Measurements from ENCODE around the gene CORO6. TPM values are rescaled to one million over a fixed set of nuclear protein-coding genes. Genes with fewer than 3 reads are reported as not detected.
A peak's percentile ranks its signal among the peaks of the same experiment; 100 is the strongest.

CORO6 gene
- polyA plus RNA-seq, 4 donors, result 0.67 to 7.3 (median 1.1) TPM

- H3K27ac ChIP-seq (ENCODE audit: low read depth in 1 of 3, low read length in 2 of 3), result no peak overlapping the region
- peaks cover 3 to 41% (median 6%) of the 10 kb centered on the region in 3 donors for H3K4me1 ChIP-seq (ENCODE audit: control insufficient read depth in 3 of 3, insufficient read depth in 2 of 3, low read depth in 1 of 3, low read length in 2 of 3)
- H3K36me3 ChIP-seq (ENCODE audit: control insufficient read depth in 3 of 3, insufficient read depth in 2 of 3, low read depth in 1 of 3, low read length in 3 of 3), result no peaks in the 10 kb centered on the region
- H3K27me3 ChIP-seq (ENCODE audit: control insufficient read depth in 3 of 3, insufficient read depth in 3 of 3, low read length in 3 of 3), result peaks cover 0 to 96% (median 0%) of the 10 kb centered on the region in 3 donors
- FAIRE-seq (no peak), DNase-seq (no peak)
- H3K9me3 ChIP-seq (ENCODE audit: control insufficient read depth in 2 of 2, insufficient read depth in 1 of 2, low read depth in 1 of 2, low read length in 1 of 2), result no peaks in the 10 kb centered on the region
- no peak overlapping the region for H3K4me3 ChIP-seq (ENCODE audit: low read depth in 1 of 3, low read length in 3 of 3)
Measured at GRCh38 chr17:29619251-29619650, 3.5 kb downstream of the CORO6 start.

GRCh38 chr17:29618272-29619065 is 4.2 kb downstream of the CORO6 start:
- peaks cover 5 to 49% (median 8%) of the 10 kb centered on the region in 3 donors for H3K4me1 ChIP-seq (ENCODE audit: control insufficient read depth in 3 of 3, insufficient read depth in 2 of 3, low read depth in 1 of 3, low read length in 2 of 3)
- DNase-seq, result no peak
- 30 to 41% (median 33%) methylated on average over 19 to 22 of the region's 22 CpGs for WGBS, 3 donors
- no peak overlapping the region for H3K27ac ChIP-seq (ENCODE audit: low read depth in 1 of 3, low read length in 2 of 3)
- H3K36me3 ChIP-seq (ENCODE audit: control insufficient read depth in 3 of 3, insufficient read depth in 2 of 3, low read depth in 1 of 3, low read length in 3 of 3), result no peaks in the 10 kb centered on the region
- peaks cover 0 to 98% (median 0%) of the 10 kb centered on the region in 3 donors for H3K27me3 ChIP-seq (ENCODE audit: control insufficient read depth in 3 of 3, insufficient read depth in 3 of 3, low read length in 3 of 3)
- no peak for FAIRE-seq
- H3K9me3 ChIP-seq (ENCODE audit: control insufficient read depth in 2 of 2, insufficient read depth in 1 of 2, low read depth in 1 of 2, low read length in 1 of 2), result no peaks in the 10 kb centered on the region
- H3K4me3 ChIP-seq (ENCODE audit: low read depth in 1 of 3, low read length in 3 of 3), result no peak overlapping the region

GRCh38 chr17:29617481-29618271 is 5.0 kb downstream of the CORO6 start:
- H3K36me3 ChIP-seq (ENCODE audit: control insufficient read depth in 3 of 3, insufficient read depth in 2 of 3, low read depth in 1 of 3, low read length in 3 of 3), result no peaks in the 10 kb centered on the region
- peaks cover 0 to 95% (median 0%) of the 10 kb centered on the region in 3 donors for H3K27me3 ChIP-seq (ENCODE audit: control insufficient read depth in 3 of 3, insufficient read depth in 3 of 3, low read length in 3 of 3)
- 1 to 5% (median 2%) methylated on average over 61 to 68 of the region's 68 CpGs for WGBS, 3 donors
- DNase-seq (peak; percentile 78 to 79), FAIRE-seq (no peak)
- H3K27ac ChIP-seq (ENCODE audit: low read depth in 1 of 3, low read length in 2 of 3), result peak overlapping the region in 1 of 3 donors; percentile 56
- H3K4me3 ChIP-seq (ENCODE audit: low read depth in 1 of 3, low read length in 3 of 3), result peak overlapping the region; percentile 11 to 43 (median 35)
- peaks cover 5 to 46% (median 8%) of the 10 kb centered on the region in 3 donors for H3K4me1 ChIP-seq (ENCODE audit: control insufficient read depth in 3 of 3, insufficient read depth in 2 of 3, low read depth in 1 of 3, low read length in 2 of 3)
- H3K9me3 ChIP-seq (ENCODE audit: control insufficient read depth in 2 of 2, insufficient read depth in 1 of 2, low read depth in 1 of 2, low read length in 1 of 2), result no peaks in the 10 kb centered on the region

- H3K9me3 ChIP-seq (ENCODE audit: control insufficient read depth in 2 of 2, insufficient read depth in 1 of 2, low read depth in 1 of 2, low read length in 1 of 2), result no peaks in the 10 kb centered on the region
- H3K4me3 ChIP-seq (ENCODE audit: low read depth in 1 of 3, low read length in 3 of 3), result peak overlapping the region in 1 of 3 donors; percentile 35
- H3K4me1 ChIP-seq (ENCODE audit: control insufficient read depth in 3 of 3, insufficient read depth in 2 of 3, low read depth in 1 of 3, low read length in 2 of 3), result peaks cover 5 to 47% (median 8%) of the 10 kb centered on the region in 3 donors
- no peaks in the 10 kb centered on the region for H3K36me3 ChIP-seq (ENCODE audit: control insufficient read depth in 3 of 3, insufficient read depth in 2 of 3, low read depth in 1 of 3, low read length in 3 of 3)
- H3K27me3 ChIP-seq (ENCODE audit: control insufficient read depth in 3 of 3, insufficient read depth in 3 of 3, low read length in 3 of 3), result peaks cover 0 to 95% (median 0%) of the 10 kb centered on the region in 3 donors
- H3K27ac ChIP-seq (ENCODE audit: low read depth in 1 of 3, low read length in 2 of 3), result no peak overlapping the region
- peak; percentile 75 to 78 for DNase-seq
- 1 to 2% (median 2%) methylated on average over 13 to 16 of the region's 16 CpGs for WGBS, 3 donors
- no peak for FAIRE-seq
Measured at GRCh38 chr17:29617125-29617480, 5.6 kb downstream of the CORO6 start.

GRCh38 chr17:29616300-29617048 is 6.2 kb downstream of the CORO6 start:
- DNase-seq, result peak in 1 of 2 donors; percentile 35
- H3K9me3 ChIP-seq (ENCODE audit: control insufficient read depth in 2 of 2, insufficient read depth in 1 of 2, low read depth in 1 of 2, low read length in 1 of 2), result no peaks in the 10 kb centered on the region
- peaks cover 0 to 6% (median 0%) of the 10 kb centered on the region in 3 donors for H3K36me3 ChIP-seq (ENCODE audit: control insufficient read depth in 3 of 3, insufficient read depth in 2 of 3, low read depth in 1 of 3, low read length in 3 of 3)
- no peak overlapping the region for H3K27ac ChIP-seq (ENCODE audit: low read depth in 1 of 3, low read length in 2 of 3)
- whole genome bisulfite sequencing, 3 donors, result 12 to 21% (median 14%) methylated on average over 32 of the region's 32 CpGs
- H3K4me1 ChIP-seq (ENCODE audit: control insufficient read depth in 3 of 3, insufficient read depth in 2 of 3, low read depth in 1 of 3, low read length in 2 of 3), result peaks cover 5 to 47% (median 8%) of the 10 kb centered on the region in 3 donors
- H3K27me3 ChIP-seq (ENCODE audit: control insufficient read depth in 3 of 3, insufficient read depth in 3 of 3, low read length in 3 of 3), result peaks cover 0 to 95% (median 0%) of the 10 kb centered on the region in 3 donors
- peak overlapping the region in 2 of 3 donors; percentile 35 to 37 for H3K4me3 ChIP-seq (ENCODE audit: low read depth in 1 of 3, low read length in 3 of 3)
- FAIRE-seq, result no peak

- Histone ChIP-seq H3K27ac (ENCODE audit: low read depth in 1 of 3, low read length in 2 of 3) (no peak overlapping the region), H3K27me3 (ENCODE audit: control insufficient read depth in 3 of 3, insufficient read depth in 3 of 3, low read length in 3 of 3) (peaks cover 0 to 88% (median 0%) of the 10 kb centered on the region in 3 donors), H3K4me3 (ENCODE audit: low read depth in 1 of 3, low read length in 3 of 3) (peak overlapping the region in 2 of 3 donors; percentile 35 to 37), H3K4me1 (ENCODE audit: control insufficient read depth in 3 of 3, insufficient read depth in 2 of 3, low read depth in 1 of 3, low read length in 2 of 3) (peaks cover 5 to 47% (median 8%) of the 10 kb centered on the region in 3 donors), H3K36me3 (ENCODE audit: control insufficient read depth in 3 of 3, insufficient read depth in 2 of 3, low read depth in 1 of 3, low read length in 3 of 3) (peaks cover 0 to 8% (median 0%) of the 10 kb centered on the region in 3 donors), H3K9me3 (ENCODE audit: control insufficient read depth in 2 of 2, insufficient read depth in 1 of 2, low read depth in 1 of 2, low read length in 1 of 2) (no peaks in the 10 kb centered on the region)
- DNase-seq, result peak; percentile 89 to 92
- WGBS, 3 donors, result 2 to 3% (median 2%) methylated on average over 67 to 74 of the region's 74 CpGs
- FAIRE-seq, result no peak
Measured at GRCh38 chr17:29615492-29616299, 7.0 kb downstream of the CORO6 start.

- Histone ChIP-seq H3K27me3 (ENCODE audit: control insufficient read depth in 3 of 3, insufficient read depth in 3 of 3, low read length in 3 of 3) (peaks cover 0 to 82% (median 0%) of the 10 kb centered on the region in 3 donors), H3K36me3 (ENCODE audit: control insufficient read depth in 3 of 3, insufficient read depth in 2 of 3, low read depth in 1 of 3, low read length in 3 of 3) (peaks cover 0 to 8% (median 0%) of the 10 kb centered on the region in 3 donors), H3K4me3 (ENCODE audit: low read depth in 1 of 3, low read length in 3 of 3) (peak overlapping the region in 2 of 3 donors; percentile 35), H3K27ac (ENCODE audit: low read depth in 1 of 3, low read length in 2 of 3) (no peak overlapping the region), H3K9me3 (ENCODE audit: control insufficient read depth in 2 of 2, insufficient read depth in 1 of 2, low read depth in 1 of 2, low read length in 1 of 2) (no peaks in the 10 kb centered on the region), H3K4me1 (ENCODE audit: control insufficient read depth in 3 of 3, insufficient read depth in 2 of 3, low read depth in 1 of 3, low read length in 2 of 3) (peaks cover 5 to 47% (median 8%) of the 10 kb centered on the region in 3 donors)
- FAIRE-seq, result no peak
- 1 to 13% (median 5%) methylated on average over 15 of the region's 15 CpGs for WGBS, 3 donors
- DNase-seq, result peak; percentile 25 to 47
Measured at GRCh38 chr17:29615048-29615385, 7.7 kb downstream of the CORO6 start.
